ENCODE data around the gene ULK3.

ULK3 gene

GRCh38 chr15:74787251-74788041 is 55.5 kb downstream of the ULK3 start:
- Histone ChIP-seq H3K27me3 (ENCODE audit: control insufficient read depth, insufficient read depth, low read length) (no peaks in the 10 kb centered on the region), H3K27ac (ENCODE audit: low read depth, low read length) (no peak overlapping the region), H3K4me3 (ENCODE audit: low read length) (no peak overlapping the region), H3K4me1 (ENCODE audit: control insufficient read depth, insufficient read depth, low read length) (peaks cover 32% of the 10 kb centered on the region), H3K9ac (ENCODE audit: low read length) (peak overlapping the region; percentile 26), H3K36me3 (ENCODE audit: control insufficient read depth, insufficient read depth, low read length) (no peaks in the 10 kb centered on the region)

- Histone ChIP-seq H3K4me3 (ENCODE audit: low read length) (no peak overlapping the region), H3K27ac (ENCODE audit: low read depth, low read length) (no peak overlapping the region), H3K4me1 (ENCODE audit: control insufficient read depth, insufficient read depth, low read length) (peaks cover 33% of the 10 kb centered on the region)
These were observed 56.3 kb downstream of the ULK3 start for GRCh38 chr15:74786551-74787165.

More at GRCh38 chr15:74786551-74787165, 56.3 kb downstream of the ULK3 start:
- H3K36me3 ChIP-seq (ENCODE audit: control insufficient read depth, insufficient read depth, low read length), result no peaks in the 10 kb centered on the region
- H3K9ac ChIP-seq (ENCODE audit: low read length), result peak overlapping the region; percentile 46
- H3K27me3 ChIP-seq (ENCODE audit: control insufficient read depth, insufficient read depth, low read length), result no peaks in the 10 kb centered on the region
